Superior temporal gyrus (tissue), 1 donor: ENCODE results near the gene GRIN3A.
A peak's percentile ranks its signal among the peaks of the same experiment; 100 is the strongest.
"Not testable (repeated sequence)": the region's sequence is repeated elsewhere in the genome, so short reads cannot be mapped to it uniquely, and the experiment has no call there.

Experiments used
- DNase-seq: peaks from one replicate; pipeline ENCODE4 v3.0.0-alpha.2; 2016; ENCODE audit errors: extremely low spot score

Gene GRIN3A

DNA sequence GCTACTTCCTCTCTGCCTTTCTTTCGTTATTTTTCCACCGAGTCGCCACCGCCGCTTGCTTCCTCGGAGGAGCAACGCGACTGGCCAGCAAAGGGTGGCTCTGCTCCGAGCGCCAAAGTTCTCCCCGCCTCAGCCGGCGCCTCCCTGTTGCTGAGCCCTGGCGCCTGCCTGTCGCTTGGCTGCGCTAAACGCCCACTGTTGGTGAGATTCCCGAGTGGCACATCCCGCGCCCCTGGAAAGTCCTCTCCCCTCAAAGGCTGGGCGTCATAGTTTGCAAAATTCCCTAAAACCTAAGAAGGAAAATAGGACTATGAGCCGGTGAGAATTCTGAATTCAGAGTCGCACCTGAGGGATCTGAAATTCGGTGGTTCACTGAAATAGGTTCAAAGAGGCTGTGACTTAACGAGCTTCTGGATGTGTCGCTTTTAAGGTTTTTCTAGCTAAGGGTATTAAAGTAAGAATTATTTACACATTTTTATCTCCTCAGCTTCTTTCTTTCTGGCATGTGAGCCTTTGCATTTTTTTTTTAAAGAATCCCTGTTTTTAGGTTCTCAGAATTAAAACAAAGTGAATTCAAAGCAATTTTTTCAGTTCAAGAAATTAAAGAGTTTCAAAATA is at the start of gene GRIN3A:
Gene GRIN3A, minus strand, starts transcription at position 82 of the 618 bp plus-strand sequence. CDS start 668 bp downstream, outside the sequence.
- DNase-seq = peak; percentile 36

DNA sequence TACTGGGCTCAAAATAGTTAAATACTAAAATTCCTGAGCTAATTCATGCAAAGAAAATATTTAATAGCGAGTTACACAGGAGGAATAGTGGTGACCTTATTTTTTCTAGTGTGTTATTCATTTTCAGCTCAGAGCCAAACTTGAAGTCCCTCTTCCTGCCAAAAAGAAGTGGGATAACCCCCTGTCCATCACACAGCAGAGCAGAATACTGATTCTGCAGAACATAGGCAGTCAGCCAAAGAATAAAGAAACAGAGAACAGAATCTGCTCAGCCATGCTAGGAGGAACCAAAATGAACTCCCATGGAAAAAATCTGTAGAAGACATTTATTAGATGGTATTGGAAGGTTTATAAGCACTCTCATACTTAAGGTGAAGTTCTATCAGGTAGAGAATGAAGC is 49.4 kb upstream of the GRIN3A start:
- DNase-seq = no peak

- no peak for DNase-seq
These were observed 39.9 kb upstream of the GRIN3A start for GRCh38 chr9:101778332-101778731.

GRCh38 chr9:101764472-101764871 is 26.0 kb upstream of the GRIN3A start:
- DNase-seq = no peak

GRCh38 chr9:101758304-101758930 is 20.0 kb upstream of the GRIN3A start:
- no peak for DNase-seq

- DNase-seq = no peak
These were observed 15.3 kb upstream of the GRIN3A start for GRCh38 chr9:101753716-101754115.

DNA sequence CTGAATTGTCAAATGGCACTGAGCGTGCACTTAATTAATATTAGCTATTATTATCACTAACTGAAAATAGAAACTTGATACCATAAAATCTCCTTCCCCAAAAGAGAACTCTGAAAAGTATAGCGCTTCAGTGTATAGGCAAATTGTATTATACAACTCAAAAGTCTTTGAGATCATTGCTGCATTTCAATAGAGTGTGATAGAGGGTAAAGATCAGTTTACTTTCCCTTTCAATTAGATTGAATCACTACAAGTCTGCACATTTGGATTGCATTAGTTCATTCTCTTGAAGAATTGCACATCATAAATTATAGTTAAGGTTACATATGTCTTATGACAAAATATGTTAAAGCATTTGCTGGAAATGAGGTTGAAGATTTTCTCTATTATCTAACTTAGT is 13.4 kb upstream of the GRIN3A start:
- DNase-seq = no peak

GRCh38 chr9:101739311-101739710 is 864 bp upstream of the GRIN3A start:
- no peak for DNase-seq

GRCh38 chr9:101737705-101738565 is 512 bp downstream of the GRIN3A start:
- no peak for DNase-seq

GRCh38 chr9:101737165-101737704 is 1.2 kb downstream of the GRIN3A start:
- no peak for DNase-seq

GRCh38 chr9:101736717-101737116 is 1.7 kb downstream of the GRIN3A start:
- no peak for DNase-seq

- no peak for DNase-seq
These were observed 7.0 kb downstream of the GRIN3A start for GRCh38 chr9:101731429-101731828.

DNA sequence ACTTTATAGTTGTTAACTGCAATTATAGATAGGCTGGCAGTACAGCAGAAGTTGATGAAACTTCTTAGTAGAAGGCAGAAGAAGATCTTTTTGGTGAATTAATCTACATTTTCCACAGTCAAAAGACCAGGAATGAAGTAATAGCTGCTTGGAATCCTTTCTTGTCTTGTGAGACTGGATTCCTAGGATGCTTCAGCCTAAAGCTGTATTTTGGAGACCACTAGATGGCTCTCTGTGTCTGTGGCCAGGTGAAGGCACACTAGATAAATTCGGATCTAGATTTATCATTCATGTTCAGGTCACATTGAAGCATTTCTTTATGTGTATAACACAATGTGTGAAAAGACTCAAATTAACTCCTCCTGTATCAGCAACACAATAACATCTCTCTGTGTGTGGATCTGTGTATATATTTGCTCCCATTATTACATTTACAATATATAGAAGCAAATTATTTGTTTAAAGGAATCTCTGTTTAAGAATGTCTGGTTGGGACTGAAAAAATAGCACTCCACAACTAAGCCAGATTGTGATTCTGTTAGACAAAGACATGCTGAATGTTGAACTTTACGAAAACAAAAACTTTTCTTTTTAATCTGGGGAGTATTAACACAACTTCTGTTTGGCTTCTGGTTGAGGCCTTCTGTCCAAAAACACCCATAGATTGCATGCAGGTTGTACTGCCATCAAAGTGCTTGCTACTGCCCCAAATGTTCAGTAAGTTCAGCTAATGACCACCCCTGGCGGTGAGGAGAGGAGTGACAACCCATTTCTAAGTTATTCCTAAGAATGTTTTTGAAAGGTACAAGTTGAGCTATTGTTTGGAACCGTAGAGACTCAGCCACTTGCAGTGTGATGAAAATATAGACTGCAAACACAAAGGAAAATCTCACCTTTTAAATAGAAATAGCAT is 10.6 kb downstream of the GRIN3A start:
- DNase-seq = peak; percentile 69

- DNase-seq = not testable (repeated sequence)
These were observed 14.2 kb downstream of the GRIN3A start for GRCh38 chr9:101724271-101724670.

DNA sequence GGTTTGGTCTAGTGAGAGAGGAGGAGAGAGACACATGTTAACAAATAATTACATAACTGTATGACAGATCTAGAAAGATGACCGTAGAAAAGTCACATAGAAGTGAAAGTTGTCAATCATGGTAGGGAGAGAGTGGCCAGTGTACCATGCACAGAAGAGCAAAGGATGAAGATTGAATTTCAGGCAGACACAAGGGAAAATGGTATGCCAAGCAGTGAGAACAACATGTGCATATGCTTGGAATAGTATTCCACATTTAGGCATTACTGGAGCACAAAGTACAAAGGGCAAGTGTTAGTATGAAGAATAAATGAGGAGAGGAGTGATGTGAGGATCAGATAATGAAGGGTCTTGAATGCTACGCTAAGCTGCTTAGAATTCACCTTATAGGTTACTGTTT is 20.3 kb downstream of the GRIN3A start:
- DNase-seq = no peak

GRCh38 chr9:101716629-101717028 is 21.8 kb downstream of the GRIN3A start:
- DNase-seq = no peak

GRCh38 chr9:101711330-101711941 is 27.0 kb downstream of the GRIN3A start:
- DNase-seq = no peak

DNA sequence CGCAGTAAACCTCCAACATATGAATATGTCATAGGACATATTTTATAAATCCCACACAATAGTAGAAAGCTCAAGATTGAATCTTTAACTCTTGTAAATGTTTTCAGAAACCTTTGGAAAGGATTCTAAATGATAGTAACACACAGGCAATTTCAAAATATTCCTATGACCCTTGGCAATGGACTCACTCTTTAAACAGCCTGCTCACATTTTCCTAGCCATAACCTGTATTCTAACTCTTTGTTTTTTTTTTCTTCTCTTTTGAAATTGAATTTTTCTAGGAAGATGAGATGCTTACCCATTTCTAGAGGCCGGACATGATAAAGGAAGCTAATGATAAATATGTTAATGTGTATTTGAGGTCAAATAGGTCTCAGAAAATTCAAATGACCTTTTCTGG is 29.6 kb downstream of the GRIN3A start:
- no peak for DNase-seq

DNA sequence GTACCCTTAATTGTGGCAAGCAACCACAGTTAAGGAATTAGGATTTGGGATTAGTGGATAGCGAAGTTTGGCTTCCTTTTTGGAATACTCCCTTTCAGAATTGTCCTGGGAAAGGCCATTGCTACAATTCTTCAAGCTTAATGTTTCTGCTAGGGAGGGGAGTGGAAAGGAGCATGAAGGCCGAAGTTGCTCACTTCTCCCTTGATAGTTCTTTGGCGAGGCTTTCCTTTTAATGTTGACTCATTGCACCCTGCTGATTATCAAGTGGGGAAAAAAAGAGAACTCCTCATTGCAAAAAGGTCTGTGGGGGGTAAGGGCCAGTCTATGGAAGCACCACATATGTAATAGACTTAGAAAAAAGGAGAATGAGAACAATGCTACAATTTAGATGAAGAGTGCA is 30.7 kb downstream of the GRIN3A start:
- no peak for DNase-seq

DNA sequence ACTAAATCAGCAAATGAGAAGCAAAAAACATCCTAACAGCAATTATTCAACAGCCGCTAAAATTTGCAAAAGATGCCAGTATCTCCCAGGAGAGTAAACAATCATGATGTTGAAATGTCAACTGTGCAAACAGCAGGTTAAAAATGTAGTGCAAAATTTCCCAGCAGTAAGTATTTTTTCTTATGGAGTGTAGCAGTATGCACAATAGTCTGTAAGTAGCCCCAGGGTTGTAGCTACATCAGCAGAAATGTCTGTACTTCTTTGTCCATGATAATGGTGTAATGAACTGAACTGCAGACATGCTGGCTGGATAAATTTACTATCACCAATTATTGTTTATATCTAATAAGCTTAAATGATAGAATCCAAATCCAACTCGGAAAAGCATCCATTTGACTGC is 31.4 kb downstream of the GRIN3A start:
- DNase-seq = no peak

DNA sequence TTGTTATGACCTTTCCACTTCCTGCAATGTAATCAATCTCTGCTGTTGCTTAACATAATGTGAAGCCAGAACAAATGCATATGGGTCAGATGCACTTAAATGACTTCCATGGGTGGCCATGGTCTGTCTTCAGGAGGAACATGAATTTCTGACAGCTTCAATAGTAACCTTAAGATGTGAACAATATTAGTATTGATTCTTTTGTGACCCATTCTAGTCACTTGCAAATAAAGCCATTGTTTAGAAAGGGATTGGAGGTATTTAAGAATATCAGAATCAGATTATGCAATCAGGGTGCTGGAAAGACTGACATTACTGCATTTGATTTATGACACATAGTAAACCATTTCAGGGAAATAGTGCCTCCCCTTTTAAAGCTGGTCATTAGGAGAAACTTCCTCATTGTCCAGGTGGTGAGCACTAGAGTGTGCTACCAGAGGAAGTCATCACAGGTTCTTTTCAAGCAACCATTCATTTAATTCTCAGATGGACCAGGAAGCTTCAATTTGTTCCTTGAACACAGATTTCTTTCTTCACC is 32.1 kb downstream of the GRIN3A start:
- no peak for DNase-seq
